GM18867 (cell line): ENCODE data around the gene ABHD10.

Experiments
- ATAC-seq: cut with Tn5 transposase; IDR thresholded peaks from one replicate; pipeline ENCODE4 v1.9.1; 2021; ENCODE audit warnings: mild to moderate bottlenecking, moderate library complexity; ENCODE audit not compliant: unreplicated experiment

Gene ABHD10

DNA sequence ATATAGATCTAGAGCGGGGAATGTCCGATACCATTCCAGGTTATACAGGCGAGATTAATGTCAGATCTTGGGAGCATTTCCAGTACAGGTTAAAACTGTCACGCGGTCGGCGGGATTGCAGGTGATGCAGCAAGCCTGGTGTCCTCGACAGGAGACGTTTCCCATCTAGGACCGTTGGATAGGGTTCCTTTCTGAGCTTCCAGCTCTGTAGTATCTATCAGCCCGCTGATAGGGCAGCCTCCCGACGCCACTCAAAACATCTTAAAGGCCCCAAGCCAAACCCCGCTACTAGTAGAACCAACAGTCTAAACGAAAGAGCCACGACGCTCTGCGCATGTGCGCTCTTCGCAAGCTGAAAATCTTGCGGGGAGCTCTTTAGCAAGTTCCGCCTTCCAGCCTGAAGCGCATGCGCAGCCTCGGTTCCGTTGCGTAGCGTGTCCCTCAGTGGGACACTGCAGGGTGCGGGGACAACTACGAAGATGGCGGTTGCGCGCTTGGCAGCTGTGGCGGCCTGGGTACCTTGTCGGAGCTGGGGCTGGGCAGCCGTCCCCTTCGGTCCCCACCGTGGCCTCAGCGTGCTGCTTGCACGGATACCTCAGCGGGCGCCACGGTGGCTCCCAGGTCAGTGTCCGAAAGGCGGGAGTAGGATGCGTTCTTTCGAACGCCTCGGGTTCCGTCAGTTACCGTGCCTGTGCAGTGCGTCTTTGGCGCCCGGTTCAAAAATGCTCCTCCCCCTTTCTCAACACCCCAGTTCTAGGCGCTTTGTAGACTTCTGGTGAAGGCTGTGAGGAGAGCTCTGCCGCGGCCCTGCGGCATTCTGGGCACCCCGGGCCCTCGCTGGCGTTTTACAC lies at the start of gene ABHD10:
Gene ABHD10 (plus strand): TSS at position 444 of the 851 bp plus-strand sequence. CDS start 36 bp downstream, at position 480.
- peak; percentile 95 for ATAC-seq

GRCh38 chr3:111929484-111929883 lies 49.3 kb upstream of the ABHD10 start:
- ATAC-seq = no peak

- no peak for ATAC-seq
Measured at GRCh38 chr3:111932946-111933345, 45.9 kb upstream of the ABHD10 start.

- no peak for ATAC-seq
Measured at GRCh38 chr3:111936191-111936841, 42.5 kb upstream of the ABHD10 start.

- ATAC-seq = no peak
Measured at GRCh38 chr3:111936967-111937366, 41.9 kb upstream of the ABHD10 start.

DNA sequence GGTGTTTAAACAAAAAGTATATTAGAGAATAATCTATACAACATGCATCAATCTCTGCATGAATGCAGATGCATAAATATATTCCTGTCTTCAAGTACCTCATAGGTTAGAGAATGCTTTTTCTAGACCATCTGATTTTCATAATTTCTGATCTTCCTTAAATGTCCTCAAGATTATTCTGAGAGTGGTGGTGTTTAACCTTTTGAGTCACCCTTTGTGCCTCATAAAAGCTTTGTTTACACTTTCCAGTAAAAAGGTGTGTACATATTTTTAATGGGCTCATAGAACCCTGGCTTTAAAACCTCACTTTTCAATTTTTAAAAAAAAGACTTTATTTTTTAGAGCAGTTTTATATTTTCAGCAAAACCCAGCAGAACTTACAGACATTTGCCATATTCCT lies 41.0 kb upstream of the ABHD10 start:
- ATAC-seq = no peak

- ATAC-seq = no peak
Measured at GRCh38 chr3:111939873-111940272, 39.0 kb upstream of the ABHD10 start.

DNA sequence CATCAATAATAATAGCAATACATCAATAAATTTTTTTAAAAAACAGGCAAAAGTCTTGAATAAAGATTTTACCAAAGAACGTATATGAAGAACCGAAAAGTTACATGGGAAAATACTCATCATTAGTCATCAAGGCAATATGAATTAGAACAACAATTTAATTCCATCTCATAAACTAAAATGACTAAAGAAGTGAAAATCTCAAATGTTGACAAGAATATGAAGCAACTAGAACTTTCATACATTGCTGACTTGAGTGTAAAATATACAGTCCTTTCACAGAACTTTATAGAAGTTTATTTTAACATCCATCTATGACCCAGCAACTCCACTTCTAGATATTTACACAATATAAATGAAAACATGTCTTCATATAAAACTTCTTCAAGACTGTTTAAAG lies 35.3 kb upstream of the ABHD10 start:
- ATAC-seq = no peak

GRCh38 chr3:111944372-111944771 lies 34.5 kb upstream of the ABHD10 start:
- ATAC-seq = no peak

DNA sequence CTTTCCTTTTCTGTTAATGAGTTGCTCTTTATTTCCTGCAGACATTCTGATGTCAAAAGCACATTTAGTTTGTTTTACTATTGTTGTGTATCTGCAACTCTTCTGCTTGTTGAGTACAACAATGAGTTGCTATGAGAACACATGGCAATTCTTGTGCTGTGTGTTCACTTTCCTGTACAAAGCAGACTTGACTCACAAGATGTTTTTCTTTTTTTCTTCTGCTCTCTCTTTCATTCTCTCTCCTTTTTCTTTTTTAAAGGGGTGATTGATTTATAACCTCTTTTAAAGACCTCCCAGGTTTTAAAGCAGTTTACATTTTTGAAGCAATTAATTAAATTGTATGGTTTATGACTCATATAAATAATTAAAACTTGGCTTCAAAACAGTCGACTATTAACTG lies 31.6 kb upstream of the ABHD10 start:
- ATAC-seq = no peak

- ATAC-seq = no peak
Measured at GRCh38 chr3:111948786-111949185, 30.0 kb upstream of the ABHD10 start.

DNA sequence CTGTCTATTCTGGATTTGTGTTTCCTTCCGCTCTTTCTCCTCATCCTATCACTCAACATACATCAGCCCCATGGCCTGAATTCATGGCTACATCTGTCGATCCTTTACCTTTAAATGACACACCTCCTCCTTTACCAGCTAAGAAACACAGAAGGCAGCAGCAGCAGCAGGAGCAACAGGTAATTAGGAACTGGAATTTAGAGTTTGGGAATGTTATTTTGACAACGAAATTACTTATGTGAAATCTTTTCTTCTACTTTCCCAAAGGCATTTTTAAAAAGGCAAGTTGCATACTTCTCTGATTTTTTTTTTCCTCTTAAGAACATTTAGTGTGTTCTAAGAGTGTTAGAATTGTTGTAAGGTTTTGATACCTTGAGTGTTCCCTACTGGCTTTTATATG lies 29.1 kb upstream of the ABHD10 start:
- no peak for ATAC-seq

- ATAC-seq = no peak
Measured at GRCh38 chr3:111951032-111951431, 27.8 kb upstream of the ABHD10 start.

GRCh38 chr3:111952086-111952485 lies 26.7 kb upstream of the ABHD10 start:
- no peak for ATAC-seq

- ATAC-seq = no peak
Measured at GRCh38 chr3:111952866-111953450, 25.9 kb upstream of the ABHD10 start.

- ATAC-seq = no peak
Measured at GRCh38 chr3:111954228-111954990, 24.4 kb upstream of the ABHD10 start.

DNA sequence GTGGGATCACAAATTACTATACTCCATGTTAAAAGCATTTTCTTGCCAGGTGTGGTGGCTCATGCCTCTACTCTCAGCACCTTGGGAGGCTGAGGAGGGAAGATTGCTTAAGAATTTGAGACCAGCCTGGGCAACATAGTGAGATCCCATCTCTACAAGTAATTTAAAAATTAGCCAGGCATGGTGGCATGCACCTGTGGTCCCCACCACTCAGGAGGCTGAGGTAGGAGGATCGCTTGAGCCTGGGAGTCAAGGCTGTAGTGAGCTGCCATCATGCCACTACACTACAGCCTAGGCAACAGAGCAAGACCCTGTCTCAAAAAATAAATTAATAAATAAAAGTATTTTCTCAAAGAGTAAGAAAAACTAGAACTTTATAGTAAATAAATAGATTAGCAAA lies 22.9 kb upstream of the ABHD10 start:
- ATAC-seq = no peak

DNA sequence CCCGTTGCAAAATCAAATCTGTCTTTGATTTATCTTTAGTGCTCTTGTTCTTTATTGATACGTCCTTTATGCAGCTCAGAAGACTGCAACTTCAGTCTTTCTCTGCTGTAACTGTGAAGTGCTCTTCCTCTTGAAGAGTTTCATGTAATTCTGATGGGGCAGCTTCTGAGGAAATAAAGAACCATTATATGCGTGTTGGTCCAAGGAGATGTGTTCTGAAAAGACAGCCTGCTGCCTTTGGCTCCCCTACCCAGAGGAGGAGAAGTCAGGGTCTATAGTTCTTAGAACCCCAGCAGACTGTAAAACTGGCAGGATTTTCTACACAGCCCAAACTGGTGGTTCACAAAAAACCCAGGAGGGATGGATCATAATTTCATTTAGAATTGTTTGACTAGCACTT lies 22.4 kb upstream of the ABHD10 start:
- ATAC-seq = no peak

GRCh38 chr3:111956995-111957734 lies 21.7 kb upstream of the ABHD10 start:
- ATAC-seq = no peak

DNA sequence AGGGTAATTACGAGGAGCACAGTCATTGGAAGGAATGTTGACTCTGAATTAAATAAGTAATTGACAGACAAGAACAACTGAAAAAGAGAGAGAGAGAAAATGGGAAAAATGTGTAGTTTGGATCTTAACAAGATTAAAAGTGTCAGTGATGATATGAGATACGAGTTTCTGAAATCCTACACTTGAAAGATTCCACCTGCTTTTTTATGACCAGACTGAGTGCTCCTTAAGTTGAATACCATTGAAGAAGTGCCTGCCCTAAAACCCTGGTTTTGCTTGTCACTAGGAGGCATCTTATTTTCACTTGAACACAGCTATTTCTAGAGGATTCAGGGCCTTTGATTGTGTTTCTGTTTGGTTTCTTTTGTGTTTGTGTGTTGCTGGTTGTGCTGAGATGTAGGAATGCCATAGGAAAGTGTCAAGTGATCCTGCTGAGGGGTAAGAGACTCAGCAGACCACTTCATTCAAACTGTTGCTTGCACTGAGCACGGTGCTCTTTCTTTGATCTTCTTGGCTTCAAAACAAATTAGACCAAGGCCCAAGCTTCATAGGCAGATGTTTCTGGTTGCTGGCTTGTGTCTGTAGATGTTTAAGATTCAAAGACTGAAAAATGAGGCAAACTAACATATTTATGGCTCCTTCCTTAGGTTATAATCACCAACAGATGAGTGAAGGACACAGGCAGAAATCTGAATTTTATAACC lies 17.2 kb upstream of the ABHD10 start:
- ATAC-seq = no peak
